Measurements from ENCODE around the gene MTHFD1L. TPM values are rescaled to one million over a fixed set of nuclear protein-coding genes. Genes with fewer than 3 reads are reported as not detected.

Gene MTHFD1L
- total RNA-seq, 1 donor from 2014 or later, result 32.5 TPM

DNA sequence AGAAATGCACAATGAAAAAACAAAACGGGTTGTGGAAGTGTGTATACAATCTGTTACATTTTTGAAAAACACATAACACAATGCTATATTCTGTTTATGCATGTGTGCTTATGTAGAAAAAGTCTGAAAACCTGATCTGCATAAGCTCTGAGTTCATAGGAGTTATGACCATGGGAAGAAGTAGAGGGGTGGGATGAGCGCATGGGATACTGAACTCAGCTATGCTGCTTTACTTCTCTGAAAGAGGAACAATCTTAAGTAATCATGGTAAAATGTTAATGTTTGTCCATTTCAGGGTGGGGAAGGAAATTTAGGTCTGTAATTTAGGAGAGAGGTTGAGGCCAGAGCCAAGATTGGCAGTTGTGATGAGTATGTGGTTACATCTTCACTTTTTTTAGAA lies 126.8 kb downstream of the MTHFD1L start:
- no peak overlapping the region for H3K9ac ChIP-seq
- no peaks in the 10 kb centered on the region for H3K9me3 ChIP-seq (ENCODE audit: low read depth)
- H4K20me1 ChIP-seq (ENCODE audit: low read depth), result no peaks in the 10 kb centered on the region
- H3K9me3 Mint-ChIP-seq, result peaks cover 2% of the 10 kb centered on the region
- DNase-seq (ENCODE audit: low spot score), result no peak
- no peaks in the 10 kb centered on the region for H3K4me1 Mint-ChIP-seq
- no peaks in the 10 kb centered on the region for H3F3A ChIP-seq (ENCODE audit: low read depth)
- no peaks in the 10 kb centered on the region for H3K79me2 ChIP-seq (ENCODE audit: low read depth)
- no peak overlapping the region for H3K4me2 ChIP-seq
- H3K4me1 ChIP-seq, result no peaks in the 10 kb centered on the region
- H3K27me3 Mint-ChIP-seq (ENCODE audit: insufficient read depth, low read depth), result peaks cover 2% of the 10 kb centered on the region
- H3K4me3 ChIP-seq, result no peak overlapping the region
- no peaks in the 10 kb centered on the region for H3K27me3 ChIP-seq
- peaks cover 11% of the 10 kb centered on the region for H3K36me3 Mint-ChIP-seq
- no peak overlapping the region for H3K27ac ChIP-seq
- H3K4me3 Mint-ChIP-seq, result no peak overlapping the region
- TF ChIP-seq, protein P1, sequence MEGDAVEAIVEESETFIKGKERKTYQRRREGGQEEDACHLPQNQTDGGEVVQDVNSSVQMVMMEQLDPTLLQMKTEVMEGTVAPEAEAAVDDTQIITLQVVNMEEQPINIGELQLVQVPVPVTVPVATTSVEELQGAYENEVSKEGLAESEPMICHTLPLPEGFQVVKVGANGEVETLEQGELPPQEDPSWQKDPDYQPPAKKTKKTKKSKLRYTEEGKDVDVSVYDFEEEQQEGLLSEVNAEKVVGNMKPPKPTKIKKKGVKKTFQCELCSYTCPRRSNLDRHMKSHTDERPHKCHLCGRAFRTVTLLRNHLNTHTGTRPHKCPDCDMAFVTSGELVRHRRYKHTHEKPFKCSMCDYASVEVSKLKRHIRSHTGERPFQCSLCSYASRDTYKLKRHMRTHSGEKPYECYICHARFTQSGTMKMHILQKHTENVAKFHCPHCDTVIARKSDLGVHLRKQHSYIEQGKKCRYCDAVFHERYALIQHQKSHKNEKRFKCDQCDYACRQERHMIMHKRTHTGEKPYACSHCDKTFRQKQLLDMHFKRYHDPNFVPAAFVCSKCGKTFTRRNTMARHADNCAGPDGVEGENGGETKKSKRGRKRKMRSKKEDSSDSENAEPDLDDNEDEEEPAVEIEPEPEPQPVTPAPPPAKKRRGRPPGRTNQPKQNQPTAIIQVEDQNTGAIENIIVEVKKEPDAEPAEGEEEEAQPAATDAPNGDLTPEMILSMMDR (IDR thresholded peaks at IDR 0.05), result no peak
- TF ChIP-seq EZH2 (IDR thresholded peaks at IDR 0.05) (no peak), EZH2phosphoT487 (IDR thresholded peaks at IDR 0.05) (no peak)
- no peak overlapping the region for H2AFZ ChIP-seq (replicated peaks)
- H3K27ac Mint-ChIP-seq, result no peak overlapping the region
- no peaks in the 10 kb centered on the region for H3K36me3 ChIP-seq

- Histone ChIP-seq H3K9ac (no peak overlapping the region), H3K27ac (no peak overlapping the region), H2AFZ (replicated peaks) (no peak overlapping the region), H3K4me2 (no peak overlapping the region), H3K4me3 (no peak overlapping the region), H3K4me1 (no peaks in the 10 kb centered on the region), H3K27me3 (no peaks in the 10 kb centered on the region), H3K36me3 (no peaks in the 10 kb centered on the region), H3K79me2 (ENCODE audit: low read depth) (no peaks in the 10 kb centered on the region), H3F3A (ENCODE audit: low read depth) (no peaks in the 10 kb centered on the region), H4K20me1 (ENCODE audit: low read depth) (no peaks in the 10 kb centered on the region), H3K9me3 (ENCODE audit: low read depth) (no peaks in the 10 kb centered on the region)
- Mint-ChIP-seq H3K4me3 (no peak overlapping the region), H3K27me3 (ENCODE audit: insufficient read depth, low read depth) (no peaks in the 10 kb centered on the region), H3K27ac (no peak overlapping the region), H3K36me3 (peaks cover 11% of the 10 kb centered on the region), H3K4me1 (no peaks in the 10 kb centered on the region), H3K9me3 (peaks cover 2% of the 10 kb centered on the region)
- DNase-seq (ENCODE audit: low spot score), result no peak
- no peak for TF ChIP-seq EZH2phosphoT487 (IDR thresholded peaks at IDR 0.05)
- TF ChIP-seq, protein P1 (IDR thresholded peaks at IDR 0.05), result no peak
- no peak for TF ChIP-seq EZH2 (IDR thresholded peaks at IDR 0.05)
These were observed 127.2 kb downstream of the MTHFD1L start for GRCh38 chr6:150992703-150993102.

GRCh38 chr6:150993253-150993652 lies 127.8 kb downstream of the MTHFD1L start:
- no peaks in the 10 kb centered on the region for H3K36me3 ChIP-seq
- no peak overlapping the region for H3K9ac ChIP-seq
- no peak for TF ChIP-seq EZH2 (IDR thresholded peaks at IDR 0.05)
- peaks cover 2% of the 10 kb centered on the region for H3K9me3 Mint-ChIP-seq
- H3K27ac ChIP-seq, result no peak overlapping the region
- H3K4me1 ChIP-seq, result no peaks in the 10 kb centered on the region
- no peak overlapping the region for H3K4me2 ChIP-seq
- no peaks in the 10 kb centered on the region for H3K9me3 ChIP-seq (ENCODE audit: low read depth)
- no peak for DNase-seq (ENCODE audit: low spot score)
- no peak overlapping the region for H3K4me3 ChIP-seq
- H3K27me3 ChIP-seq, result no peaks in the 10 kb centered on the region
- no peak overlapping the region for H3K27ac Mint-ChIP-seq
- H3F3A ChIP-seq (ENCODE audit: low read depth), result no peaks in the 10 kb centered on the region
- H4K20me1 ChIP-seq (ENCODE audit: low read depth), result no peaks in the 10 kb centered on the region
- no peaks in the 10 kb centered on the region for H3K79me2 ChIP-seq (ENCODE audit: low read depth)
- no peak overlapping the region for H3K4me3 Mint-ChIP-seq
- no peaks in the 10 kb centered on the region for H3K4me1 Mint-ChIP-seq
- peaks cover 11% of the 10 kb centered on the region for H3K36me3 Mint-ChIP-seq
- no peak overlapping the region for H2AFZ ChIP-seq (replicated peaks)
- no peaks in the 10 kb centered on the region for H3K27me3 Mint-ChIP-seq (ENCODE audit: insufficient read depth, low read depth)

DNA sequence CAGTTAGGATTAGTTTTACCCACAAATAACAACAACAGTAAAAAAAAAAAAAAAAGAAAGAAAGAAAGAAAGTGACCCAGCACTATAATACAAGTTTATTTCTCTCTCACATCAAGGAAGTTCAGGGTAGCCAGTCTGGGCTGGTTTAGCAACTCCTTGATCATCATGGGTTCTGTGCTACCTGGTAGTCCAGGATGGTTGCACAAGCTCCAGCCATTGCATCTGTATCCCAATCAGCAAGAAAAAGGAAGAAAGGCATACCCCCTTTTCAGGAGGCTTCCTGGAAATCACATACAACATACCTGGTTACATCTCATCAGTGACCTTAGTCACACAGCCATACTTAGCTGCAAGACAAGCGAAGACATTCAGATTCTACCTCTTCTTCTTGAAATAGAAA lies 128.5 kb downstream of the MTHFD1L start:
- Histone ChIP-seq H3K9me3 (ENCODE audit: low read depth) (no peaks in the 10 kb centered on the region), H3K27ac (no peak overlapping the region), H3K27me3 (no peaks in the 10 kb centered on the region), H2AFZ (replicated peaks) (no peak overlapping the region), H3F3A (ENCODE audit: low read depth) (no peaks in the 10 kb centered on the region), H3K79me2 (ENCODE audit: low read depth) (no peaks in the 10 kb centered on the region), H3K36me3 (no peaks in the 10 kb centered on the region), H3K9ac (no peak overlapping the region), H3K4me1 (no peaks in the 10 kb centered on the region), H3K4me3 (no peak overlapping the region), H3K4me2 (no peak overlapping the region), H4K20me1 (ENCODE audit: low read depth) (no peaks in the 10 kb centered on the region)
- no peak for DNase-seq (ENCODE audit: low spot score)
- Mint-ChIP-seq H3K4me3 (no peak overlapping the region), H3K4me1 (no peaks in the 10 kb centered on the region), H3K27me3 (ENCODE audit: insufficient read depth, low read depth) (no peaks in the 10 kb centered on the region), H3K27ac (no peak overlapping the region), H3K9me3 (peaks cover 2% of the 10 kb centered on the region), H3K36me3 (peaks cover 11% of the 10 kb centered on the region)
- no peak for TF ChIP-seq EZH2 (IDR thresholded peaks at IDR 0.05)
- TF ChIP-seq EZH2phosphoT487 (IDR thresholded peaks at IDR 0.05), result no peak
- TF ChIP-seq, protein P1 (IDR thresholded peaks at IDR 0.05), result no peak
